NCI-H2081 treated with DMSO at 0.1 percent for 48 hours (cell line): ENCODE results near the gene SEZ6L2.
"Not testable (repeated sequence)": the region's sequence is repeated elsewhere in the genome, so short reads cannot be mapped to it uniquely, and the experiment has no call there.

Experiments used
- DNase-seq: peaks from one replicate; lab custom pipeline; 2025; lab: John Stamatoyannopoulos, UW

Gene SEZ6L2

GRCh38 chr16:29909851-29910250 is 10.5 kb upstream of the SEZ6L2 start:
- DNase-seq = not testable (repeated sequence)

DNA sequence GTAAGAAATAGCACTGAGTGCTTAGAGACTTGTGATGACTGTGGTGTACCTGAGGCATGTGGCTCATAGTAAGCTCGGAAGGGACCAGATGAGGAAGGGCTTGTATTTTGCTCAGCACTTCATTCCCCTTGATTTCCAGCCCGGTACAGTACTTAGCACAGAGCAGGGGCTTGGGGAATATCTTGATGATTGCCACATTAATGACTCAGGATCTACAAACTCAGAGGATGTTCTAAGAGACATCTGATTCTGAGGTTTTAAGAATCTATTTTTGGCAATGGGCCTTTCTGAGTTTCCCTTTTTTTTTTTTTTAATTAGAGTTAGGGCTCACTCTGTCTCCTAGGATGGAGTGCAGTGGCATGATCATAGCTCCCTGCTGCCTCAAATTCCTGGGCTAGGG is 10.0 kb upstream of the SEZ6L2 start:
- DNase-seq = no peak

- DNase-seq = no peak
Measured at GRCh38 chr16:29908719-29909220, 9.4 kb upstream of the SEZ6L2 start.

DNA sequence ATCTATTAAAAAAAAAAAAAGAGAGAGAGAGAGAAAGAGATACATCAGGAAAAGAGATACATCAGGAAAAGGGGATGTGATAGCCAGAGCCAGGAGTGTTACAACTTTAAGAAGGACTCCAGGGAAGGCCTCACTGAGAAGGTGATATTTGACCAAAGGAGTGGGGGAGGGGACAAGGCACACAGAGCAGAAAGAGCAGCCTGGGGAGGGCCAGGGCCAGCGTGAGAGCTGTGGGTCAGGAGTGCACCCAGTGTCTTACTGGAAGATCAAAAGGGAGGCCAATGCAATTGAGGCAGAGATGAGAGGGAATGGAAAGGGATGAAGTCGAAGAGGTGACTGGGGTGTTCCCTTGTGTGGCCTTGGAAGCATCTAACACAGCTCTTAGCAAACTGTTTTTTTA is 8.6 kb upstream of the SEZ6L2 start:
- no peak for DNase-seq

DNA sequence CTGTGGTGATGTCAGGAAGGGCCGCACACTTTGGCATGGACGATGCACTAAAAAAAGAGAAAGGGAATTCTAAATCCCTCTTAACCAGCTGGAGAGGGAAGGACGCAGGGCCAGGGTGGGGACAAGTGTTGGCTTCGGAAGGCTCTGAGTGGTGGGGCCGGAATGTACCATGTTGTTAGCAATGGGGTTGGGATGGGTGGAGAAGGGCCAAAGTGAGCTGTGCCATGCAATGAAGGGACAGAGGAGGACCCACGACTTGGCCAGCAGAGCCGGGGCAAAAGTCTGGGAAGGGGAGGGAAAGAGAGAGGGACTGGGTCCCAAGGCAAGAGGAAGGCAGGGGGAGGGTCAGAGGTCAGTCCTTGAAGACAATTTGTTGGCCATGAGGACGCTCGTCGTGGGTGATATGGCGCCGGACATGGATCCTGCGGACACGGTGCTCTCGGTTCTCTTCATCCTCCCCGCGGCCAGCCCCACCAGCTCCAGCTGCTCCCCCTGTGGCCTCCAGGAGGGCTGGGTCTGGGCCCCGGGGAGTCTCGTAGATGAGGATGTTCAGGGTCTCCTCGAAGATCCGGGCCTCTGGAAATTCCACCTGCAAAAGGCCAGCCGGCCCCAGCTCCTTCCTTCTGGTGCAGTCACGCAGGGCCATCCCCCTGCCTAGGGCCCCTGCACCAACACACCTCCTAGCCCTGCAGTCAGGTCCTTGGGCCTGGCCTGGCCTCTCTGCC is 7.3 kb upstream of the SEZ6L2 start:
- DNase-seq = no peak

GRCh38 chr16:29905668-29906067 is 6.3 kb upstream of the SEZ6L2 start:
- DNase-seq = no peak

DNA sequence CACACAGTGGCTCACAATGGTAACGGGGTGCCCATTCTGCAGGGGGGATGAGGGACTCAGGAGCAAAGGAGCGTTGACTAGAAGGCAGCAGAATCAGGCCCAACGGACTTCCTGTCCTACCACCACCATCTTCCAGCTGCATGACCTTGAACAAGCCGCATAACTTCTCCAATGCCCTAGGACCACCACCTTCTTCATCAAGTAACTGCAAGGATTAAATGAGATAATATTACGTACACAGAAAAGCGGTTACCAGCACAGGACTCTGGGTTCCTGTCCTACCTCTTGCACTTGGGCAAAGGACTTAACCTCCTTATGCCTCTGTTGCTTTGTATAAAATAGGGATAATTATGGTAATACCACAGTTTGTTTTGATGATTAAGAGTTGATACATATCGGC is 5.6 kb upstream of the SEZ6L2 start:
- DNase-seq = no peak

DNA sequence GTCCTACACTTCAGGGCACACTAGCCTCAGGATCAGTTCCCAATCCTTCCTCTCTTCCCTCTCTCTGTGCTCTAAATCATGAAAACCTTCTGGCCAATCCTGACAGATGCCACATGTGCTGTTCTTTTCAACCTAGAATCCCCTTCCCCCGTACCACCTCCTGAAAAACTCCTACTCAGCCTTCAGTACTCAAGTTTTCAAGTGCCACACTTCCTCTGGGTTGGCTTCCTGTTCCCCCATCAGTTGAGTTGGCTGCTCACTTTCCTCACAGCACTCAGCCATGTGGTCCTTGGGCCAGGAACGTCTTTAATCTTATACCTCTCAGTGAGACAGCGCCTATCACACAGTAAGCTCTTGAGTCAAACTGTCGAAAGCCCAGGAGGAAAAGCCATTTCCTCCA is 4.2 kb upstream of the SEZ6L2 start:
- no peak for DNase-seq

- DNase-seq = no peak
Measured at GRCh38 chr16:29901607-29901945, 2.2 kb upstream of the SEZ6L2 start.

GRCh38 chr16:29900888-29901606 is 1.7 kb upstream of the SEZ6L2 start:
- no peak for DNase-seq

DNA sequence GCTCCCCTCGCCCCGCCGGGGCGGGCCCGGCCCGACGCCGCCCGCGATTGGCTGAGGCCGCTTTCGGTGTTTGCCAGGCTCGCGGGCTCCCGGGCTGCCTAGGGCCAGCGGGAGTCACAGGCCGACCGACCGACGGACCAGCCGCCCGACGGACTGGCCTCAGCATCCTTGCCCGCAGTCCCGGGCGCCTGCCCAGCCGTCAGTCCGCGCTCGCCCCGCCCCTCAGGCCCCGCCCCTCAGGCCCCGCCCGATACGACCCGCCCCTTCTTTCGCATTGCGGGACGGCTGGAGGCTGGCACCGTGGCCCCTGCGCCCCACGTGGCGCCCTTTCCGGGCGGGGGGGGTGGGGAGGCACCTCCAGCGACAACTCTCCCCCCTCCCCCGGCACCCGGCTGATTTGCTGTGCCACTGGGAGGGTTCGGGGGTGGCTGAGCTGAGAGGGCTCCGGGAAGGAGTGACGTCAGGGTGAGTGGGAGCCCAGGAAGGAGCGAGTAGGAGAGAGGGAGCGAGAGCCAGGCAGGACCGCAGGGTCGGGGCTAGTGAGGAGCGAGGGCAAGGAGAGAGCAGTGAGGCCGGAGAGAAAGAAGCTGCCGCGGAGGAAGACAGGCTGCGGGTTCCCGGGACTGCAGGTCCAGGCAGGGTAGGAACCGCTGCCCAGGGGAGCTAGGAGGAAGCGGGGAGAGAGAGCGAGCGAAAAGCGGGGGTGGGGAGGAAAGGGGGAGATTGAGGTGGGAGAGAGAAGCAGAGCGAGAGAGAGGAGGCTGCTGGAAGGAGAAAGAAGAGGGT is 945 bp upstream of the SEZ6L2 start, which contains the start of gene ASPHD1:
ASPHD1 (plus strand) TSS at position 387 of the 786 bp plus-strand sequence. CDS start 484 bp downstream, outside the sequence.
- no peak for DNase-seq

GRCh38 chr16:29898804-29899515 is 390 bp downstream of the SEZ6L2 start:
- DNase-seq = no peak

- no peak for DNase-seq
Measured at GRCh38 chr16:29898135-29898803, 1.1 kb downstream of the SEZ6L2 start.

DNA sequence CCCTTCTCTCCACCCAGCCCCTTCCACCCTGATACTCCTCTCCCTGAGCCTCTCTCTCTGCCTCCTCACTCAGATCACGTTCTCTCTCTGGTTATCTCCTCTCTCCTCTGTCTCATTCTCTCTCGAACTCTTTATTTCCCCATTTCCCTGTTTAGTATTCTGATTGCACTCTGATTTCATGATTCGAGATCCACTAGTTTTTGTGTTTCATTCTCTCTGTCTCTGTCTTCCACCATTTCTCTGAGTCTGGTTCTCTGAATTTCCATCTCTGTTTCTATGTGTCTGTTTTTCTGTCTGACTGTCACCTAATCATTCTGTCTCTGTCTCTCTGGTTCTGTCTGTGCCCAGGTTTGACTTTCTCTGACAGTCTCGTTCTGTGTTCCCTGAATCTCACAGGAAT is 2.0 kb downstream of the SEZ6L2 start:
- no peak for DNase-seq

DNA sequence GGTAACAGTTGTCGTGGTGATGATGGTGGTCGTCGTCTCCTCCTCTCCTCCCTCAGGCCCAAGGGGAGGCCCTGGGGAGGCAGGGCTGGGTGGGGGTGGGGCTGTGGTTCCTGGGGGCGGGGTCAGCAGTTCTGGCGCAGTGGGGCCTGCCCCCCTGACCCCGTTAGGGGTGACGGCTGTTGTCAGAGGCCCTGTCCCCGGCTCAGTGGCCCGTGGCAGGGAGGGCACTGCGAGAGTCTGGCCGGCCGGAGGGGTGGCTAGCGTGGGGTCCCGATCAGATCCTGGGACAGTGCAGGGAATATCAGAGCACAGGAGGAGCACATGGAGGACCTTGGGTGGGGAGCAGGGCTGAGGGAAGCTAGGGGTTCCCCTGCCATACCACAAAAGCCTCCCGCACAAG is 2.5 kb downstream of the SEZ6L2 start:
- no peak for DNase-seq

GRCh38 chr16:29894352-29894751 is 5.0 kb downstream of the SEZ6L2 start:
- no peak for DNase-seq

DNA sequence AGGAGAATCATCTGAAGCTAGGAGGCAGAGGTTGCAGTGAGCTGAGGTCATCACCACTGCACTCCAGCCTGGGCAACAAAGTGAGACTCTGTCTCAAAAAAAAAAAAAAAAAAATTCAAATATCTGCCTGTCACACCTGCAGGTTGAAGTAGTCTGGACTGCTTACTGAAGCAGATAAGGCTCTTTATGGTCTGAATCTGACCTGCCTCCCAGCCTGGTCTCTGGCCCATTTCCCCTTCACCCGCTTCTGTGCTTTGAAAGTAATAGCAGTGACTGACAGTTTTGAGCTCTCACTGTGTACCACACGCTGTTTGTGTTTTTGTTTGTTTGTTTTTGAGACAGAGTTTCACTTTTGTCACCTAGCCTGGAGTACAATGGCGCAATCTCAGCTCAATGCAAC is 5.8 kb downstream of the SEZ6L2 start:
- DNase-seq = no peak

- no peak for DNase-seq
Measured at GRCh38 chr16:29892458-29892813, 6.9 kb downstream of the SEZ6L2 start.

GRCh38 chr16:29891525-29892457 is 7.6 kb downstream of the SEZ6L2 start:
- DNase-seq = no peak

- not testable (repeated sequence) for DNase-seq
Measured at GRCh38 chr16:29889372-29889771, 10.0 kb downstream of the SEZ6L2 start.
